Omental fat pad (tissue), 4 donors: ENCODE measurements around the gene TNIK. TPM values are rescaled to one million over a fixed set of nuclear protein-coding genes. Genes with fewer than 3 reads are reported as not detected.
"Not testable (repeated sequence)": the region's sequence is repeated elsewhere in the genome, so short reads cannot be mapped to it uniquely, and the experiment has no call there.

Experiments
- ATAC-seq: fragments of 150-250 bp; one replicate; pipeline ENCODE4 v1.9.1; 2016; ENCODE audit warnings: mild to moderate bottlenecking, moderate library complexity; ENCODE audit not compliant: low FRiP score
- DNase-seq: peaks from one replicate; pipeline ENCODE4 v3.0.0-alpha.2; 2019; ENCODE audit warnings: low spot score
- CTCF ChIP-seq, 3 donors: fragments of 450-650 bp; IDR thresholded peaks; one replicate each; pipeline ENCODE4 v1.5.1; 2016 to 2017; ENCODE audit warnings: antibody characterized with exemption in 3 of 3, mild to moderate bottlenecking in 3 of 3, moderate library complexity in 2 of 3
- total RNA-seq, 4 donors: library from RNA; depleted of rRNA; stranded (reverse); fragments of >200 nt; gene quantifications; one replicate each; pipeline ENCODE4 v1.1.0, GENCODE V29; 2016

TNIK gene
- total RNA-seq, 4 donors from 2014 or later: 3.9 to 12.8 (median 6.5) TPM

- no peak for ATAC-seq
- no peak for DNase-seq
- no peak for TF ChIP-seq CTCF (IDR thresholded peaks at IDR 0.05)
These were observed 211.0 kb downstream of the TNIK start for GRCh38 chr3:171249245-171249644.

GRCh38 chr3:171248426-171249111 lies 211.6 kb downstream of the TNIK start:
- no peak for DNase-seq
- TF ChIP-seq CTCF (IDR thresholded peaks at IDR 0.05): no peak
- ATAC-seq: no peak

- DNase-seq: no peak
- ATAC-seq: no peak
- TF ChIP-seq CTCF (IDR thresholded peaks at IDR 0.05): no peak
These were observed 214.1 kb downstream of the TNIK start for GRCh38 chr3:171245796-171246765.

DNA sequence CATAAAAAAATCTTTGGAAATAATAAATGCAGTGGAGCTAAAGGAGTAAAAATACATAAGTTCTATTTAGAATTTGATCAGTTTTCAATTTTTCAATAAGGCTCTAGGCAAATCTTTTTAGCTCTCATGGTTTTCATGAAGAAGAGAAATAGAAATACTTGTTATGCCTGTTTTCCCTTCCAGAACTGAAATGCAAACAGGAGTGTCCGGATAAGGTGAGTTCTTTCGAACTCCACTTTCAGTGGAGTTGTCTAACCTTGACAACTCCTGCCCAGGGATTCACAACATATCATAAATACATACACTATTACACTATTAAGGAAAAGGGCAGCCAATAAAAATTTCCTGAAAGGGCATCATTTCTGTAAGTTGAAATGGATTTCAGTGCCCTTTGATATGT lies 217.3 kb downstream of the TNIK start:
- no peak for ATAC-seq
- TF ChIP-seq CTCF (IDR thresholded peaks at IDR 0.05): no peak
- no peak for DNase-seq

DNA sequence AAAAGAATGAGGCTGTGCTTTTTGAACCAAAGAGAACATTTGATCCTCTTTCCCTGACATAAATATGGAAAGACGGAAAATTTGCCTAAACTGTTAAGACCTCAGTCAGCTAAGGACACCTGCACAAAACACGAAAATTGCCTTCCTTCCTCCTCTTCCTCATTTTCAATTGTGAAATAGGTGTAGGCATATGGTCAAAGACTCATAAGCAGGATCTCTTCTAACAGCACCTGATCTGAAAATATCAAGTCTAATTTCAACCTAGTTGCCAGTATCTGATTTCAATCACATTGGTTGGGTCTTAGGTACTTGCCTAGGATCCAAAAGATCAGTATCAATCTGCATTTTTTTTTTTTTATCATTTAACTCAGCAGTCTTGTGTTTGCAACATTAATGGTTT lies 218.0 kb downstream of the TNIK start:
- no peak for ATAC-seq
- no peak for TF ChIP-seq CTCF (IDR thresholded peaks at IDR 0.05)
- no peak for DNase-seq

DNA sequence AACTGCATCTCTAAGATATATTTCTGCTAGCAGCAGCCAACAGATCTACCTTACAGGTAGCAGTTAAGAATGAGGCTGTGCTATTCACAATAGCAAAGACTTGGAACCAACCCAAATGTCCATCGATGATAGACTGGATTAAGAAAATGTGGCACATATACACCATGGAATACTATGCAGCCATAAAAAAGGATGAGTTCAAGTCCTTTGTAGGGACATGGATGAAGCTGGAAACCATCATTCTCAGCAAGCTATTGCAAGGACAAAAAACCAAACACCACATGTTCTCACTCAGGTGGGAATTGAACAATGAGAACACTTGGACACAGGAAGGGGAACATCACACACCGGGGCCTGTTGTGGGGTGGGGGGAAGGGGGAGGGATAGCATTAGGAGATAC lies 218.6 kb downstream of the TNIK start:
- DNase-seq, ATAC-seq: not testable (repeated sequence)

DNA sequence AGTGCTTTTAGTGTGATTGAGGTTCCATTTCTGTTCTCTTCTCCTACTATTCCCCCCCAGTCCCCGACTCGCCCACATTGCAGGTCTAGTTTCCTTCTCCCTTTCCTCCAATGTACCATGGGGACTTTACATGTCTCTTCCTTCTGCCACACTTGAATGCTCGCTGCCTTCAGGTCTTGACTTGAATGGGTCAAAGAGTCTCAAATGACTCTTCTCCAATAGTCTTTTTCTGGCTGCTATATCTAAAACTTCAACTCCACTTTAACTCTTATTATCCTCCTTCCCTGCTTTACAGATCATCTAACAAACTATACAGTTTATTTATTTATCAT lies 219.7 kb downstream of the TNIK start:
- DNase-seq: no peak
- ATAC-seq: no peak
- no peak for TF ChIP-seq CTCF (IDR thresholded peaks at IDR 0.05)
